HEK293T (cell line): ENCODE data around the gene RGS11.

Experiments
- BHLHE40 ChIP-seq: fragments of 450-650 bp; IDR thresholded peaks from 2 replicates; pipeline ENCODE4 v1.6.1; 2016; ENCODE audit warnings: mild to moderate bottlenecking, moderate library complexity, borderline replicate concordance
- CTBP1 ChIP-seq: fragments of 450-650 bp; IDR thresholded peaks from 2 replicates; pipeline ENCODE4 v1.6.1; 2016; ENCODE audit warnings: borderline replicate concordance
- FOXA1 ChIP-seq: fragments of 450-650 bp; IDR thresholded peaks from 2 replicates; pipeline ENCODE4 v1.6.1; 2016; ENCODE audit warnings: mild to moderate bottlenecking
- FOXK2 ChIP-seq: fragments of 450-650 bp; IDR thresholded peaks from 2 replicates; pipeline ENCODE4 v1.6.1; 2016; ENCODE audit warnings: mild to moderate bottlenecking
- FOXM1 ChIP-seq: fragments of 450-650 bp; IDR thresholded peaks from 2 replicates; pipeline ENCODE4 v1.6.1; 2017; ENCODE audit warnings: mild to moderate bottlenecking, borderline replicate concordance
- HDGF ChIP-seq: fragments of 450-650 bp; IDR thresholded peaks from 2 replicates; pipeline ENCODE4 v1.6.1; 2017; ENCODE audit warnings: antibody characterized with exemption, borderline replicate concordance
- L3MBTL2 ChIP-seq: fragments of 450-650 bp; conservative IDR thresholded peaks from 2 replicates; pipeline ENCODE4 v1.6.1; 2016; ENCODE audit warnings: mild to moderate bottlenecking
- PKNOX1 ChIP-seq: fragments of 450-650 bp; IDR thresholded peaks from 2 replicates; pipeline ENCODE4 v1.6.1; 2016
- SP1 ChIP-seq: fragments of 450-650 bp; IDR thresholded peaks from 2 replicates; pipeline ENCODE4 v1.6.1; 2017

GRCh38 chr16:265711-266110 is 10.0 kb downstream of the RGS11 start:
- TF ChIP-seq SP1 = no peak
- TF ChIP-seq PKNOX1 = no peak
- TF ChIP-seq BHLHE40 = no peak
- no peak for TF ChIP-seq HDGF
- TF ChIP-seq FOXM1 = no peak
- no peak for TF ChIP-seq CTBP1
- TF ChIP-seq L3MBTL2 = no peak
- no peak for TF ChIP-seq FOXA1
- no peak for TF ChIP-seq FOXK2
